GM06990 (cell line): ENCODE results near the gene ELMO1.

Experiments used
- DNase-seq: peaks from one replicate; pipeline ENCODE4 v3.0.0-alpha.2; 2011; ENCODE audit not compliant: insufficient read length; ENCODE audit errors: extremely low read depth
- H3K27me3 ChIP-seq: replicated peaks from 2 replicates; pipeline ENCODE4 v1.6.0; 2011; ENCODE audit warnings: low read length; ENCODE audit not compliant: control insufficient read depth, insufficient read depth
- H3K36me3 ChIP-seq: 2 replicates; pipeline ENCODE4 v1.5.1; 2011; ENCODE audit warnings: low read length; ENCODE audit not compliant: control insufficient read depth, insufficient read depth
- H3K4me3 ChIP-seq: replicated peaks from 2 replicates; pipeline ENCODE4 v1.5.1; 2011; ENCODE audit warnings: low read depth, mild to moderate bottlenecking, control low read depth, low read length
- TF ChIP-seq, protein P1 (sequence below): IDR thresholded peaks from 2 replicates; pipeline ENCODE4 v1.5.1; 2011; ENCODE audit warnings: low read length, control low read depth, mild to moderate bottlenecking, inconsistent platforms; ENCODE audit not compliant: insufficient read depth, poor library complexity, severe bottlenecking

ELMO1 gene

DNA sequence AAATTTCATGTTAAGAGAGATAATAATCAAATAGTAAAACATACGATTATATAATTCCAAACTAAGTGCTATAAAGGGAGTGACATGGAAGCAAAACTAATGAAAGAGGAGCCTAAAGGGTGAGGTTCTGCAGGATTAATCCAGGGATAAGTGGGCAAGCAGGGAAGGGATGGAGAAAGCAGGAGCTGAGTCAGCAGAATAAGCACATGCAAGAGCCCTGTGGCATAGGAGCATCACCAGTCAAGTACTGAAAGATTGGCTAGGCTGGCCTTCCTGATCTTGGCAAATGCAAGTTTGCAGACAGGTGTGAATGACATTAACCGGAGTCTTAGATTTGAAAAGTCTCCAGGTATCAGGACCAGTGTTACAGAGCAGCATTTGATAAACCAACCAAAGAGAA, 336.4 kb downstream of the ELMO1 start:
- TF ChIP-seq, protein P1, sequence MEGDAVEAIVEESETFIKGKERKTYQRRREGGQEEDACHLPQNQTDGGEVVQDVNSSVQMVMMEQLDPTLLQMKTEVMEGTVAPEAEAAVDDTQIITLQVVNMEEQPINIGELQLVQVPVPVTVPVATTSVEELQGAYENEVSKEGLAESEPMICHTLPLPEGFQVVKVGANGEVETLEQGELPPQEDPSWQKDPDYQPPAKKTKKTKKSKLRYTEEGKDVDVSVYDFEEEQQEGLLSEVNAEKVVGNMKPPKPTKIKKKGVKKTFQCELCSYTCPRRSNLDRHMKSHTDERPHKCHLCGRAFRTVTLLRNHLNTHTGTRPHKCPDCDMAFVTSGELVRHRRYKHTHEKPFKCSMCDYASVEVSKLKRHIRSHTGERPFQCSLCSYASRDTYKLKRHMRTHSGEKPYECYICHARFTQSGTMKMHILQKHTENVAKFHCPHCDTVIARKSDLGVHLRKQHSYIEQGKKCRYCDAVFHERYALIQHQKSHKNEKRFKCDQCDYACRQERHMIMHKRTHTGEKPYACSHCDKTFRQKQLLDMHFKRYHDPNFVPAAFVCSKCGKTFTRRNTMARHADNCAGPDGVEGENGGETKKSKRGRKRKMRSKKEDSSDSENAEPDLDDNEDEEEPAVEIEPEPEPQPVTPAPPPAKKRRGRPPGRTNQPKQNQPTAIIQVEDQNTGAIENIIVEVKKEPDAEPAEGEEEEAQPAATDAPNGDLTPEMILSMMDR = no peak

DNA sequence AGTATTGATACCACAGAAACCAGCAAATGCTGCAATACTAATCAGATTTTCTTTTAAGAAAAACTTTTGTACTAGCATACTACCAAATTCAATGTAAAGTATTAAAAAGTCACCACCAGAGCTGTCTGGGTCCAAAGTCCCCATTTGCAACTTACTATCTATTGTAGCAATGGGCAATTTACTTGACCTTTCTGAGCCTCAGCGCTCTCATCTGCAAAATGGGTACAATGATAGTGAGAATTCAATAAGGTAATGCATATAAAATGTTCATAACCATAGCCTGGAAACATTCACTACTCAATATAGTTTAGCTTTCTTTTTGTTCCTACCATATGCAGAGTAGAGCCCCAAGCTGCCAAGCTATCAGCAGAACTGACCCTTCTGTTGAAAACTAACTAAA, 337.2 kb downstream of the ELMO1 start:
- Histone ChIP-seq H3K4me3 (no peak overlapping the region), H3K27me3 (no peaks in the 10 kb centered on the region), H3K36me3 (no peaks in the 10 kb centered on the region; the same call in 1 of the 2 replicates)
- DNase-seq = no peak
- TF ChIP-seq, protein P1 = no peak

More for the DNA sequence above, 336.4 kb downstream of the ELMO1 start:
- Histone ChIP-seq H3K4me3 (no peak overlapping the region), H3K36me3 (no peaks in the 10 kb centered on the region; the same call in 1 of the 2 replicates), H3K27me3 (no peaks in the 10 kb centered on the region)
- DNase-seq = no peak

DNA sequence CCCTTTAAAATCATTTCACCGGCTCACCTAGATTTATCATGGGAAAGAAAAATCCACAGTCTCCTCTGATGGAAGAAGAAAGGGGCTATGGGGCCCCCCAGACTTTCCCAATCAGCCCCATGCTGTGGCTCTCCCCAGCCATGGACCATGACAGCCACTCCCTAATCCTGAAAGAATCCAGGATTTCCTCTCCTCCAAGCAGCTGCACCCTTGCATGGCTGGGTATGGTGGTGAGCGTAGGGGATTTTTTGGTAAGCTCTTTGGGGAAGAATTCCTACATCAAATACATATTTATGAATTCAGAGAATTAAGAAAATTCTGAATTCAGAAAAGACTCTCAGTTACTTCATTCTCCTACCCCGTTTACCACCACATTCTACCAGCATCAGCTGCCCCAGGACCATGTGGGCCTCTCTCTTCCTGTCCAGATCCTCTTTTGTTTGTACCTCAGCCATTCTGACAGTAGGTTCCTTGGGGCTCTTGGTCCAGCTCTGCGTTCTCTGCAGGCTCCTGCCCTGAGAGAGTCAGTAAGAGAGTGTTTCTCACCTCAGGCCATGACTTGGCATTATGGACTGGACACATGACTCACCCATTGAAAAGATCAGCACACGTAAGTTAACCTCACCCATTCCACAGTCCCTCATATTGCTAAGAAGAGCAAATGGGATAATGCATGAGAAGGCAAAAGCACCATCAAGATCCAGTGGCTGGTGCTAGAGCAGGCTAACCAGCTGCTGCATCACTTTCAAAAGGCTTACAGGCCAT, 337.8 kb downstream of the ELMO1 start:
- Histone ChIP-seq H3K36me3 (no peaks in the 10 kb centered on the region; the same call in 1 of the 2 replicates), H3K27me3 (no peaks in the 10 kb centered on the region), H3K4me3 (no peak overlapping the region)
- TF ChIP-seq, protein P1 = no peak
- no peak for DNase-seq

DNA sequence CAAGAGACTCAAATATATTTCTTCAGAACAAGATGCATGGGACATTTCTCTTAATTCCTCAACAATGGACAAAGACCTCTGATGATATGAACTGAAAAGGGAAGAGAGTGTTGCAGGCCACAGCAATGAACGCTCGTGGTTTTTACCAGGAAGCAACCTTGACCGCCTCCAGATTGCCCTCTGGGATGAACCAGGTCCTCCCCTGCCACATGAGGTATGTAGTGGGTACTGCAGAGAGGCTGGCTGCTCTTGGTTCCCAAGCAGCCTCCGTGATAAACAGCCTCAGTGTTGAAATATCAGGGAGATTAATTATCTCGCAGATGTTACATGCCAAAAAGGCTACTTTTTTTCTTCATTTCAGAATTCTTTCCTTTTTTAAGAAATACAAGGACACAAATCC, 338.8 kb downstream of the ELMO1 start:
- Histone ChIP-seq H3K36me3 (no peaks in the 10 kb centered on the region; the same call in 1 of the 2 replicates), H3K27me3 (no peaks in the 10 kb centered on the region), H3K4me3 (no peak overlapping the region)
- TF ChIP-seq, protein P1 = no peak
- no peak for DNase-seq

DNA sequence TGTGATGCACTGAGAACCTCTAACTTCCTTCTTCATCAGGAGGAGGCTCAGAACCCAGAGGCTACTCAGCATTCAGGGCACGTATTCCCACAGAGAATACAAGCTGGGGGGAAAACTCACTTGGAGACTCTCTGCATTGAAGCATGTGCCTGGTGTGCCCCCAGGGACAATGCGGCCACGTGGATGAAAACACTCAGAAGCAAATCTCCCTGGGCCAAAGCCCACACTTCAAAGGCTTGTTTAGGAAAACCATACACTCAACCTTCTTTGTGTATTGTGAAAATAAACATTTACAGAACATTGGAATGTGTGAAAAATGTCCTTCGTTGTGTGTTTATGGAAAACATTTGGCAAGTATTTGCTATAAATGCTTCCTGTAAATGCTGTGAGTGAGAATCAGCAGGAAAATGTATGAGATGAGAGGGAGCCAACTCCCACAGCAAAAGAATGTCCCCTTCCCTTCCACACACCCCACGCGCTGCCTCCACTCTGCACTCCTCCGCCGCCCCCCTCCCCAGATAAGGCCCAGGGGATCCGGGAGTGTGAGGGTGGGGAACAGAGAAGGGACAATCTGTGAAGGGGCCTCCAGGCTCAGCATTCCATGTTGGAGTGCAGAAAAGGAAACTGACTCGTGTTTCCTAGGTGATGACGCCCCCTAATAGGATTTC, 339.5 kb downstream of the ELMO1 start:
- H3K36me3 ChIP-seq = no peaks in the 10 kb centered on the region; the same call in 1 of the 2 replicates
- DNase-seq = no peak
- H3K4me3 ChIP-seq = no peak overlapping the region
- no peaks in the 10 kb centered on the region for H3K27me3 ChIP-seq
- TF ChIP-seq, protein P1 = no peak
